H9 (cell line): ENCODE measurements around the gene DSTN. TPM values are rescaled to one million over a fixed set of nuclear protein-coding genes. Genes with fewer than 3 reads are reported as not detected.

Experiments
- DNase-seq: peaks from one replicate; pipeline ENCODE4 v3.0.0-alpha.2; 2017
- H2AFZ ChIP-seq: one replicate; pipeline ENCODE4 v1.6.1; 2013; ENCODE audit warnings: mild to moderate bottlenecking, low read length, control low read depth, moderate library complexity
- H2AK5ac ChIP-seq: 2 replicates; pipeline ENCODE4 v1.6.1; 2013; ENCODE audit warnings: low read length, control low read depth, mixed read lengths; ENCODE audit not compliant: insufficient read length
- H2BK120ac ChIP-seq: one replicate; pipeline ENCODE4 v1.6.1; 2013; ENCODE audit warnings: low read depth, mild to moderate bottlenecking, low read length, control low read depth, inconsistent platforms; ENCODE audit not compliant: poor library complexity, severe bottlenecking
- H2BK12ac ChIP-seq: 2 replicates; pipeline ENCODE4 v1.6.1; 2013; ENCODE audit warnings: low read length, control low read depth, mixed read lengths, low read depth; ENCODE audit not compliant: insufficient read length
- H2BK15ac ChIP-seq: 2 replicates; pipeline ENCODE4 v1.6.1; 2013; ENCODE audit warnings: low read depth, low read length, control low read depth
- H2BK20ac ChIP-seq: one replicate; pipeline ENCODE4 v1.6.1; 2013; ENCODE audit warnings: low read depth, mild to moderate bottlenecking, low read length, control low read depth, inconsistent platforms; ENCODE audit not compliant: poor library complexity, severe bottlenecking
- H2BK5ac ChIP-seq: 2 replicates; pipeline ENCODE4 v1.6.1; 2013; ENCODE audit warnings: low read length, control low read depth, mixed read lengths; ENCODE audit not compliant: insufficient read length
- H3K14ac ChIP-seq: 2 replicates; pipeline ENCODE4 v1.6.1; 2013; ENCODE audit warnings: low read length, control low read depth; ENCODE audit not compliant: insufficient read depth
- H3K18ac ChIP-seq: 2 replicates; pipeline ENCODE4 v1.6.1; 2013; ENCODE audit warnings: low read depth, mild to moderate bottlenecking, mixed read lengths, low read length, control low read depth; ENCODE audit not compliant: insufficient read length
- H3K23ac ChIP-seq: 2 replicates; pipeline ENCODE4 v1.6.1; 2013; ENCODE audit warnings: low read length, control low read depth, mixed read lengths, low read depth; ENCODE audit not compliant: insufficient read length
- H3K23me2 ChIP-seq: 2 replicates; pipeline ENCODE4 v1.6.1; 2013; ENCODE audit warnings: low read depth, mild to moderate bottlenecking, mixed read lengths, low read length, control low read depth; ENCODE audit not compliant: insufficient read length, poor library complexity, severe bottlenecking
- H3K27ac ChIP-seq: 2 replicates; pipeline ENCODE4 v1.5.1; 2013; ENCODE audit warnings: low read length, control low read depth, mixed read lengths, low read depth; ENCODE audit not compliant: insufficient read length
- H3K27me3 ChIP-seq: 2 replicates; pipeline ENCODE4 v1.6.1; 2013; ENCODE audit warnings: low read length, control low read depth, inconsistent platforms; ENCODE audit not compliant: insufficient read depth
- H3K4ac ChIP-seq: 2 replicates; pipeline ENCODE4 v1.6.1; 2013; ENCODE audit warnings: low read depth, mild to moderate bottlenecking, control low read depth, inconsistent platforms, low read length, moderate library complexity
- H3K4me1 ChIP-seq: 2 replicates; pipeline ENCODE4 v1.6.1; 2013; ENCODE audit warnings: low read length, control low read depth, inconsistent platforms; ENCODE audit not compliant: insufficient read depth
- H3K4me2 ChIP-seq: 2 replicates; pipeline ENCODE4 v1.6.1; 2013; ENCODE audit warnings: low read length, control low read depth, mixed read lengths; ENCODE audit not compliant: insufficient read length, insufficient read depth
- H3K56ac ChIP-seq: 2 replicates; pipeline ENCODE4 v1.6.1; 2013; ENCODE audit warnings: low read depth, mild to moderate bottlenecking, mixed read lengths, low read length, control low read depth; ENCODE audit not compliant: insufficient read length
- H3K79me1 ChIP-seq: 2 replicates; pipeline ENCODE4 v1.6.1; 2013; ENCODE audit warnings: low read depth, mild to moderate bottlenecking, moderate library complexity, low read length, control low read depth, inconsistent platforms; ENCODE audit not compliant: insufficient read depth, poor library complexity, severe bottlenecking
- H3K79me2 ChIP-seq: 2 replicates; pipeline ENCODE4 v1.6.1; 2013; ENCODE audit warnings: low read length, control low read depth, inconsistent platforms; ENCODE audit not compliant: insufficient read depth
- H3K9ac ChIP-seq: 2 replicates; pipeline ENCODE4 v1.6.1; 2013; ENCODE audit warnings: low read length, control low read depth, mixed read lengths; ENCODE audit not compliant: insufficient read length; ENCODE audit errors: extremely low read depth
- H3K9me3 ChIP-seq: one replicate; pipeline ENCODE4 v1.6.1; 2013; ENCODE audit warnings: low read depth, low read length, inconsistent platforms; ENCODE audit not compliant: control insufficient read depth
- H3T11ph ChIP-seq: one replicate; pipeline ENCODE4 v1.6.1; 2013; ENCODE audit warnings: mild to moderate bottlenecking, low read length, control low read depth, inconsistent platforms
- H4K20me1 ChIP-seq: one replicate; pipeline ENCODE4 v1.6.1; 2013; ENCODE audit not compliant: control insufficient read depth, insufficient read length, insufficient read depth
- H4K5ac ChIP-seq: 2 replicates; pipeline ENCODE4 v1.6.1; 2013; ENCODE audit warnings: low read depth, mild to moderate bottlenecking, mixed read lengths, low read length, control low read depth; ENCODE audit not compliant: insufficient read length
- H4K8ac ChIP-seq: replicated peaks from 2 replicates; pipeline ENCODE4 v1.6.1; 2013; ENCODE audit warnings: low read length, control low read depth, mixed read lengths, low read depth; ENCODE audit not compliant: insufficient read length
- H4K91ac ChIP-seq: 2 replicates; pipeline ENCODE4 v1.6.1; 2013; ENCODE audit warnings: low read depth, mild to moderate bottlenecking, moderate library complexity, mixed read lengths, low read length, control low read depth; ENCODE audit not compliant: insufficient read length
- H3K27ac Mint-ChIP-seq, 3 experiments: 2 replicates in 2 of 3; 3 replicates in 1 of 3; pipeline ENCODE4 v1.8.0; 2020 to 2021; ENCODE audit warnings: mixed read lengths in 3 of 3, mild to moderate bottlenecking in 1 of 3, moderate library complexity in 1 of 3
- H3K27me3 Mint-ChIP-seq: 2 replicates; pipeline ENCODE4 v1.8.0; 2021; ENCODE audit warnings: low read depth, mild to moderate bottlenecking, moderate library complexity, mixed read lengths
- H3K36me3 Mint-ChIP-seq, 3 experiments: 2 replicates in 2 of 3; 3 replicates in 1 of 3; pipeline ENCODE4 v1.8.0; 2020 to 2021; ENCODE audit warnings: low read depth in 3 of 3, mixed read lengths in 3 of 3; ENCODE audit not compliant: insufficient read depth in 1 of 3
- H3K4me1 Mint-ChIP-seq, 2 experiments: 2 replicates each; pipeline ENCODE4 v1.8.0; 2020; ENCODE audit warnings: mixed read lengths in 2 of 2
- H3K4me3 Mint-ChIP-seq, 2 experiments: 2 replicates in 1 of 2; 3 replicates in 1 of 2; pipeline ENCODE4 v1.8.0; 2020 to 2021; ENCODE audit warnings: mild to moderate bottlenecking in 2 of 2, mixed read lengths in 2 of 2, moderate library complexity in 1 of 2
- H3K9me3 Mint-ChIP-seq, 2 experiments: 2 replicates in 1 of 2; 3 replicates in 1 of 2; pipeline ENCODE4 v1.8.0; 2020; ENCODE audit warnings: mild to moderate bottlenecking in 2 of 2, mixed read lengths in 2 of 2, moderate library complexity in 1 of 2
- WGBS: extraction: QIAGEN DNeasy Blood & Tissue Kit; methylation state at CpG from one replicate; pipeline ENCODE4 v1.1.7; 2013; ENCODE audit warnings: missing lambda C conversion rate, low lambda C conversion rate, mixed read lengths; ENCODE audit not compliant: insufficient read length; ENCODE audit errors: extremely low coverage; 5-methylcytosine and 5-hydroxymethylcytosine counted together
- total RNA-seq: library from RNA; stranded (reverse); gene quantifications from 2 replicates; pipeline ENCODE4 v1.2.1, GENCODE V29; 2021
- TF ChIP-seq, protein P1 (sequence below): fragments of 200-600 bp; sonication (generic); conservative IDR thresholded peaks from 3 replicates; pipeline ENCODE4 v1.8.0; 2021; ENCODE audit warnings: antibody characterized with exemption, mild to moderate bottlenecking

The DSTN gene
- total RNA-seq, 1 experiment from 2014 or later: 145 TPM

DNA sequence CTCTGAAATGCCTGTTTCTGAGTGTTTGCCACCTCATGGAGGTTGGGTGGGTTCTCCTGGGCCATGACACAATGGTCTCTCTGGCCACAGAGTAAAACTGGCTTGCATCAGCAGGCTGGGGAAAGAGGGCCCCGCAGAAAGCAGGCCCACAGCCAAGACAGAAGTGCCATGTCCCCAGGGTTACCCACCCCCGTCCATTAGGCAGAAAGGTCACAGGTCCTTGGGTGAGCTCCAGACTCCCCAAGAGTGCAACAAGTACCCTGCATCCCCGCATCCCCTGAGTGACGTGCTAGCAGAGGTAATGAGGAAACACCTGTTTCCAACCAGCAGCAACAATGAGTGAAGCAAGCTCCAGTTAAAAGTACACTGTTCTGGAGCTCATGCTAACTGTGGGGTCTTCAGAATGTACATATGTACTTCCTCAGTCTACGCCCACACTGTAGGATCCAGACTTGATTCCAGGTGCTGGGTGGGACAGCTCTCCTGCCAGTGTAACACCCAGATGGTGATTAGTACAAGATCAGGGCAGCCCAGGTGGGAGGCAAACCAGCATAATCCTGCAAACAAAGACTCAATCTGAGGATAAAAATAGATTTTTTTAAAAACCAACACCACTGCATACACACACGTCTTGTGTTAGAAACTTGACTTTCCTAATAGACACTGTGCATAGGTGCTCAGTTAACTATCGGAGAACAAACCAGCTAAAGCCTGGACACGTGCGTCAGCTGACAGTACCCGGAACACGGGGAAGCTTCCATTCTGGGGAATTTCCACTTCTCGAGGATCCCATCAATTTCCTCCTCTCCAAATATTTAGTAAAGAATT is 80.6 kb downstream of the DSTN start:
- DNase-seq: no peak
- Mint-ChIP-seq H3K27ac (peak overlapping the region in 2 of 3 experiments; percentile 15 to 57; a peak in 3 of 7 replicates), H3K36me3 (peaks cover 8 to 14% (median 11%) of the 10 kb centered on the region in 3 experiments; a peak in 5 of 7 replicates), H3K27me3 (no peaks in the 10 kb centered on the region), H3K9me3 (no peaks in the 10 kb centered on the region), H3K4me1 (peaks cover 45 to 55% of the 10 kb centered on the region in 2 experiments), H3K4me3 (no peak overlapping the region)
- Histone ChIP-seq H3K4me1 (no peaks in the 10 kb centered on the region; the same call in 1 of the 2 replicates), H3K9ac (no peak overlapping the region), H3K18ac (no peak overlapping the region), H2BK12ac (no peak overlapping the region), H2BK5ac (no peak overlapping the region), H2AFZ (no peak overlapping the region), H3K4ac (no peak overlapping the region), H3K79me2 (peaks cover 30% of the 10 kb centered on the region; the same call in 1 of the 2 replicates), H2BK20ac (no peak overlapping the region), H3T11ph (no peak overlapping the region), H3K27me3 (no peaks in the 10 kb centered on the region), H3K23me2 (no peaks in the 10 kb centered on the region), H2BK120ac (no peak overlapping the region), H3K27ac (no peak overlapping the region), H3K56ac (no peak overlapping the region), H3K9me3 (no peaks in the 10 kb centered on the region), H3K4me2 (no peak overlapping the region), H3K14ac (no peak overlapping the region), H3K23ac (no peak overlapping the region), H4K20me1 (no peaks in the 10 kb centered on the region), H4K91ac (no peak overlapping the region), H3K79me1 (peaks cover 10% of the 10 kb centered on the region), H2AK5ac (no peak overlapping the region), H2BK15ac (no peak overlapping the region), H4K5ac (no peak overlapping the region), H4K8ac (no peak overlapping the region)
- WGBS: no CpG with 5 or more reads among the region's 12 CpGs
- TF ChIP-seq, protein P1, sequence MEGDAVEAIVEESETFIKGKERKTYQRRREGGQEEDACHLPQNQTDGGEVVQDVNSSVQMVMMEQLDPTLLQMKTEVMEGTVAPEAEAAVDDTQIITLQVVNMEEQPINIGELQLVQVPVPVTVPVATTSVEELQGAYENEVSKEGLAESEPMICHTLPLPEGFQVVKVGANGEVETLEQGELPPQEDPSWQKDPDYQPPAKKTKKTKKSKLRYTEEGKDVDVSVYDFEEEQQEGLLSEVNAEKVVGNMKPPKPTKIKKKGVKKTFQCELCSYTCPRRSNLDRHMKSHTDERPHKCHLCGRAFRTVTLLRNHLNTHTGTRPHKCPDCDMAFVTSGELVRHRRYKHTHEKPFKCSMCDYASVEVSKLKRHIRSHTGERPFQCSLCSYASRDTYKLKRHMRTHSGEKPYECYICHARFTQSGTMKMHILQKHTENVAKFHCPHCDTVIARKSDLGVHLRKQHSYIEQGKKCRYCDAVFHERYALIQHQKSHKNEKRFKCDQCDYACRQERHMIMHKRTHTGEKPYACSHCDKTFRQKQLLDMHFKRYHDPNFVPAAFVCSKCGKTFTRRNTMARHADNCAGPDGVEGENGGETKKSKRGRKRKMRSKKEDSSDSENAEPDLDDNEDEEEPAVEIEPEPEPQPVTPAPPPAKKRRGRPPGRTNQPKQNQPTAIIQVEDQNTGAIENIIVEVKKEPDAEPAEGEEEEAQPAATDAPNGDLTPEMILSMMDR: no peak
